ELF-1 (cell line): Measurements from ENCODE around the gene BHLHE41.

Source experiments
- DNase-seq: peaks from one replicate; pipeline ENCODE4 v3.0.0-alpha.2; 2016; ENCODE audit warnings: low read depth, low spot score

BHLHE41 gene

GRCh38 chr12:26114720-26115401 lies 10.0 kb downstream of the BHLHE41 start:
- DNase-seq = no peak

- DNase-seq = peak; percentile 90
These were observed 10.8 kb downstream of the BHLHE41 start for GRCh38 chr12:26113853-26114719.

GRCh38 chr12:26113181-26113654 lies 11.6 kb downstream of the BHLHE41 start:
- DNase-seq = no peak

GRCh38 chr12:26112703-26113147 lies 12.1 kb downstream of the BHLHE41 start:
- peak; percentile 25 for DNase-seq

GRCh38 chr12:26112232-26112631 lies 12.6 kb downstream of the BHLHE41 start:
- DNase-seq = no peak

GRCh38 chr12:26109343-26109881 lies 15.4 kb downstream of the BHLHE41 start:
- DNase-seq = peak; percentile 25

GRCh38 chr12:26108915-26109314 lies 15.9 kb downstream of the BHLHE41 start:
- DNase-seq = no peak

GRCh38 chr12:26106347-26106746 lies 18.5 kb downstream of the BHLHE41 start:
- DNase-seq = no peak

- DNase-seq = no peak
These were observed 21.9 kb downstream of the BHLHE41 start for GRCh38 chr12:26102953-26103352.

- DNase-seq = no peak
These were observed 23.1 kb downstream of the BHLHE41 start for GRCh38 chr12:26101763-26102162.

- DNase-seq = peak; percentile 29
These were observed 23.5 kb downstream of the BHLHE41 start for GRCh38 chr12:26101350-26101734.

GRCh38 chr12:26100666-26101349 lies 24.0 kb downstream of the BHLHE41 start:
- no peak for DNase-seq

- peak; percentile 57 for DNase-seq
These were observed 27.6 kb downstream of the BHLHE41 start for GRCh38 chr12:26097046-26097878.

GRCh38 chr12:26096036-26096435 lies 28.8 kb downstream of the BHLHE41 start:
- no peak for DNase-seq

GRCh38 chr12:26095186-26095585 lies 29.7 kb downstream of the BHLHE41 start:
- no peak for DNase-seq

GRCh38 chr12:26092346-26093105 lies 32.3 kb downstream of the BHLHE41 start:
- DNase-seq = no peak

GRCh38 chr12:26091822-26092221 lies 33.0 kb downstream of the BHLHE41 start:
- peak; percentile 15 for DNase-seq

GRCh38 chr12:26090836-26091510 lies 33.9 kb downstream of the BHLHE41 start:
- peak; percentile 15 for DNase-seq

GRCh38 chr12:26088998-26089397 lies 35.8 kb downstream of the BHLHE41 start:
- no peak for DNase-seq

- no peak for DNase-seq
These were observed 37.9 kb downstream of the BHLHE41 start for GRCh38 chr12:26086936-26087335.
